GM12892 (cell line): ENCODE data around the gene ANO9.

Experiments used
- POLR2A ChIP-seq: IDR thresholded peaks from 2 replicates; pipeline ENCODE4 v1.6.1; 2011; ENCODE audit warnings: low read depth, low read length, control low read depth
- TAF1 ChIP-seq: IDR thresholded peaks from 2 replicates; pipeline ENCODE4 v1.6.1; 2011; ENCODE audit warnings: low read depth, mild to moderate bottlenecking, control low read depth, low read length, borderline replicate concordance

GRCh38 chr11:381501-382072, 60.2 kb downstream of the ANO9 start:
- no peak for TF ChIP-seq POLR2A
- no peak for TF ChIP-seq TAF1
